Bronchial epithelial cell (primary cell): ENCODE measurements around the gene AIFM1. TPM values are rescaled to one million over a fixed set of nuclear protein-coding genes. Genes with fewer than 3 reads are reported as not detected.

Source experiments
- DNase-seq: peaks from one replicate; pipeline ENCODE4 v3.0.0-alpha.2; 2010; ENCODE audit warnings: low read depth
- FAIRE-seq: peaks from 2 replicates; lab custom pipeline; 2011; peaks lifted over from hg19 to GRCh38; lab: Jason Lieb, UNC
- H3K27me3 ChIP-seq: 2 replicates; pipeline ENCODE4 v1.5.1; 2011; ENCODE audit warnings: low read length; ENCODE audit not compliant: control insufficient read depth, insufficient read depth
- H3K36me3 ChIP-seq: 2 replicates; pipeline ENCODE4 v1.5.1; 2011; ENCODE audit warnings: low read length; ENCODE audit not compliant: control insufficient read depth, insufficient read depth
- H3K4me3 ChIP-seq: 2 replicates; pipeline ENCODE4 v1.5.1; 2011; ENCODE audit warnings: mild to moderate bottlenecking, low read depth, low read length, control low read depth
- total RNA-seq: library from RNA; depleted of rRNA; stranded (reverse); fragments of >200 nt; gene quantifications from 2 replicates; pipeline ENCODE4 v1.2.1, GENCODE V29; 2014
- TF ChIP-seq, protein P1 (sequence below): IDR thresholded peaks from 2 replicates; pipeline ENCODE4 v1.5.1; 2011; ENCODE audit warnings: mild to moderate bottlenecking, moderate library complexity, low read length, control low read depth, inconsistent platforms; ENCODE audit not compliant: insufficient read depth, severe bottlenecking

AIFM1 gene
- total RNA-seq, 1 donor from 2014 or later: 26.6 TPM

DNA sequence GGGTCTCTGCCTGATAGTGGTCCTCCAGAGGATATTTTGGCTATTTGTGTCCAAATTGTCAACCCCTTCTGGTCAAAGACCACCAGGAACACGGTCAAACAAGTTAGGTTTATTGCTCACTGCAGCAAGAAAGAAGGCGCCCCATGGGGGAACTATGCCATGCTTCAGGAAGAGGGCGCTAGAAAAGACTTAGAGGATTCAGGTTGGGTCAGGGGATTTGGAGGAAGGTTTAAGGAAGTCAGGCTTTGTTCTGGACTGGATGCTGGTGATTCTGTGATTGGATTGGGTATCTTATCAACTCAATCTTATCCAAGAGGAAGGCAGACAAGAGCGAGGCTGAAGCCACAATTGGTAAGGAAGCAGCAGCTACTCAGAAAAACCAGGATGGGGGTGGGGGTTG, 41.1 kb downstream of the AIFM1 start:
- H3K4me3 ChIP-seq: no peak overlapping the region
- FAIRE-seq (no peak), DNase-seq (no peak)
- TF ChIP-seq, protein P1, sequence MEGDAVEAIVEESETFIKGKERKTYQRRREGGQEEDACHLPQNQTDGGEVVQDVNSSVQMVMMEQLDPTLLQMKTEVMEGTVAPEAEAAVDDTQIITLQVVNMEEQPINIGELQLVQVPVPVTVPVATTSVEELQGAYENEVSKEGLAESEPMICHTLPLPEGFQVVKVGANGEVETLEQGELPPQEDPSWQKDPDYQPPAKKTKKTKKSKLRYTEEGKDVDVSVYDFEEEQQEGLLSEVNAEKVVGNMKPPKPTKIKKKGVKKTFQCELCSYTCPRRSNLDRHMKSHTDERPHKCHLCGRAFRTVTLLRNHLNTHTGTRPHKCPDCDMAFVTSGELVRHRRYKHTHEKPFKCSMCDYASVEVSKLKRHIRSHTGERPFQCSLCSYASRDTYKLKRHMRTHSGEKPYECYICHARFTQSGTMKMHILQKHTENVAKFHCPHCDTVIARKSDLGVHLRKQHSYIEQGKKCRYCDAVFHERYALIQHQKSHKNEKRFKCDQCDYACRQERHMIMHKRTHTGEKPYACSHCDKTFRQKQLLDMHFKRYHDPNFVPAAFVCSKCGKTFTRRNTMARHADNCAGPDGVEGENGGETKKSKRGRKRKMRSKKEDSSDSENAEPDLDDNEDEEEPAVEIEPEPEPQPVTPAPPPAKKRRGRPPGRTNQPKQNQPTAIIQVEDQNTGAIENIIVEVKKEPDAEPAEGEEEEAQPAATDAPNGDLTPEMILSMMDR: no peak
- H3K27me3 ChIP-seq: no peaks in the 10 kb centered on the region
- no peaks in the 10 kb centered on the region for H3K36me3 ChIP-seq

DNA sequence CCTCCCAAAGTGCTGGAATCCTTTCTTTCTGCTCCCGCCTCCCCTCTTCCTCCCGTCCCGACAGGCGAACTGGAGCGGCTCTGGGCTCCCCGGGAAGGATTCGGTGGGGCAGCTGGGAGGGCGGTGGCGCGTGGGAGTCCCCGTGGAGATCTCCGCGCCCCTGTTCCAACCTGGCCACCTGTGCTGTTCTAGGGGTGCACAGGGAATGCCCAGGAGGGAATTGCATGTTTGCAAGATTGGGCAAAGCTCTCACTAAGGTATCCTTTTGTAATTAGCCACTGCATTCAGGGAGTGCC, 44.2 kb downstream of the AIFM1 start:
- no peak for FAIRE-seq
- Histone ChIP-seq H3K36me3 (no peaks in the 10 kb centered on the region), H3K27me3 (no peaks in the 10 kb centered on the region), H3K4me3 (no peak overlapping the region)
- TF ChIP-seq, protein P1: no peak
- DNase-seq: no peak

DNA sequence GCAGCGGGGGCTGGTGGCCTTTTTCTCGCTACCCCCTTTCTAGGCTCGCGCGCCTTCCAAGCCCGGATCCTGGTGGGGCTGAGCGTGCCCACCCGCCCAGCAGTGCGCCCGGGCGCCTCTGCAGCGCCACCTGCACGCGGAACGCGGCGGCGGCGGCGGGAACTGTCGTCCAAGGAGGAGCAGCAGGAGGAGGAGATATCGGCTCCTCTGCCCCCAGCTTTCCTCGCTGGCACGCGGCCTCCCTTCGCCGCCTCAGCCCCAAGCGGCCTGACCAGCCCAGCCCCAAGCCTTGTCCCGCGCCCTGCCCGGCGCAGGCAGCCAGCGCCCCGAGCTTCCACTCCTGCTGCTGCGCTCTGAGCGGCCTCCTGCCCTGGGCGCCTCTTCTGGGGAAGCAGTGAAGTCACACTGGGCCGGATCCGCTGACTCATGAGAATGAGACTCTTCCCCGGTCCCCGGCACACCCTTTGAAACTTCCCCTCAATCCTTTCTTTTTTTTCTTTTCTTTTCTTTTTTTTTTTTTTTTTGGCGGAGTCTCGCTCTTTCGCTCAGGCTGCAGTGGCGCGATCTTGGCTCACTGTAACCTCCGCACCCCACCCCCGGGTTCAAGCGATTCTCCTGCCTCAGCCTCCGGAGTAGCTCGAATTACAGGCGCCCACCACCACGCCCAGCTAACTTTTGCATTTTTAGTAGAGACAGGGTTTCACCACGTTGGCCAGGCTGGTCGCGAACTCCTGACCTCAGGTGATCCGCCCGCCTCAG, 44.7 kb downstream of the AIFM1 start:
- Histone ChIP-seq H3K36me3 (no peaks in the 10 kb centered on the region), H3K27me3 (no peaks in the 10 kb centered on the region), H3K4me3 (peak overlapping the region; percentile 23)
- no peak for FAIRE-seq
- peak; percentile 74 for DNase-seq
- TF ChIP-seq, protein P1: peak; percentile 69

DNA sequence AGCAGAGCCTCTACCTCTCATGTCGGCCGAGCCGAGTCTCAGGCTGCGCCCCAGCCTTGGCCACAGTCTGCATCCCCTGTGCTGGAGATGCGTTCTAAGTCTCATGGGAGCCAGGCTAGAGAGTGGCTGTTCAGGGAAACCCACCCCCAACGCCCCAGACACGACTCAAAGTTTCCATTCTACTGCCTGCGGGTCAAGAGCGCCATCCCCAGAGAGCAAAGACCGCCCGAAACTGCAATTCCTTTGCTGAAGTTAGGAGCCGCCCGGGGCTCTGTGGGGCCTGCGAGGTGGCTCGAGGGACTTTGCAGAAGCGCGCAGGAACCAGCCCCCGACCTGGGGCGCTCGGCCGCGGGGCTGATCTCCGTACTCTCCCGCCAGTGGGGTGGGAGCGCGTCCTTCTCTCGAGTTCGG, 45.3 kb downstream of the AIFM1 start:
- Histone ChIP-seq H3K4me3 (peak overlapping the region; percentile 23), H3K27me3 (no peaks in the 10 kb centered on the region), H3K36me3 (no peaks in the 10 kb centered on the region)
- TF ChIP-seq, protein P1: no peak
- FAIRE-seq (no peak), DNase-seq (no peak)

DNA sequence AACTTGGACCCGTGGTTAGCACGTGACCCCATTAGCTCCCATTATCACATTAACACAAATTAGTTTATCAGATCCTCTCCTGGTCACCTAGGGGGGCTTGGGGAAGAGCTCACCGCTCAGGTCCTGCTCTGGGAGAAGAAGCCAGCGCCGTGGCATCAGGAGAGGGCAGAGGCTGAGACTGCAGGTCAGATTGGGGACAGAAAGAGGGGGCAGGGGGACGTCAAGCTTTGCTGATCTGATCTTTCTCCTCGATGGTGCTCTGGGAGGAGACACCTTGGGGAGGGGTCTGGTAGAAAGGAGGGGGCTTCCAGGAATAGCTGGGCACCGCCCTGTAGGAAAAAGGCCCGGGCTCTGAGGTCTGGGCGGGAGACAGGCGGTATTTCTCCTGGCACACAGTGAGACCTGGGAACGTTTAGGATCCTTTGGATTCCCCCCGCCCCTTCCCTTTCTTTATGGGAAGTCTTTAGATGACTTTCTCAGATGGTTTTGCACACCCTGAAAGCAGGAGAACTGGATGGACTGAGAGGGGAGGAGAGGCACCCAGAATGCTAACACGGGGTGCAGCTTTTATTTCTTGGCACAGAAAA, 46.2 kb downstream of the AIFM1 start:
- Histone ChIP-seq H3K4me3 (no peak overlapping the region), H3K36me3 (no peaks in the 10 kb centered on the region), H3K27me3 (no peaks in the 10 kb centered on the region)
- DNase-seq (no peak), FAIRE-seq (no peak)
- TF ChIP-seq, protein P1: no peak
